GM23338 (cell line): ENCODE data around the gene MYO1E. TPM values are rescaled to one million over a fixed set of nuclear protein-coding genes. Genes with fewer than 3 reads are reported as not detected.

Source experiments
- ATAC-seq: fragments of 200-7000 bp; cut with Tn5 transposase; 3 replicates; pipeline ENCODE4 v1.9.1; 2020
- DNase-seq: peaks from one replicate; pipeline ENCODE4 v3.0.0-alpha.2; 2015; ENCODE audit warnings: low spot score
- H2AFZ ChIP-seq: fragments of 200-600 bp; sonication (generic); 2 replicates; pipeline ENCODE4 v1.8.0; 2016; ENCODE audit warnings: antibody characterized with exemption, mild to moderate bottlenecking, moderate library complexity
- H3F3A ChIP-seq: fragments of 200-600 bp; sonication (generic); replicated peaks from 2 replicates; pipeline ENCODE4 v1.8.0; 2017; ENCODE audit warnings: antibody characterized with exemption, mixed run types, low read depth
- H3K27ac ChIP-seq: fragments of 200-600 bp; sonication (generic); 2 replicates; pipeline ENCODE4 v1.6.1; 2016; ENCODE audit warnings: low read depth
- H3K27me3 ChIP-seq: fragments of 200-600 bp; sonication (generic); 2 replicates; pipeline ENCODE4 v1.8.0; 2016; ENCODE audit warnings: mild to moderate bottlenecking, mixed run types, moderate library complexity; ENCODE audit not compliant: insufficient read depth
- H3K36me3 ChIP-seq: fragments of 200-600 bp; sonication (generic); 2 replicates; pipeline ENCODE4 v1.8.0; 2016; ENCODE audit warnings: mild to moderate bottlenecking; ENCODE audit not compliant: insufficient read depth
- H3K4me1 ChIP-seq: fragments of 200-600 bp; sonication (generic); 2 replicates; pipeline ENCODE4 v1.8.0; 2016; ENCODE audit warnings: mild to moderate bottlenecking, moderate library complexity; ENCODE audit not compliant: insufficient read depth
- H3K4me2 ChIP-seq: fragments of 200-600 bp; sonication (generic); 2 replicates; pipeline ENCODE4 v1.7.1; 2017; ENCODE audit warnings: mixed run types
- H3K4me3 ChIP-seq: fragments of 200-600 bp; sonication (generic); 2 replicates; pipeline ENCODE4 v1.6.1; 2016; ENCODE audit warnings: mixed run types
- H3K79me2 ChIP-seq: fragments of 200-600 bp; sonication (generic); replicated peaks from 2 replicates; pipeline ENCODE4 v1.8.0; 2017; ENCODE audit warnings: mild to moderate bottlenecking; ENCODE audit not compliant: insufficient read depth
- H3K9me2 ChIP-seq: fragments of 200-600 bp; sonication (generic); 2 replicates; pipeline ENCODE4 v1.8.0; 2017; ENCODE audit not compliant: insufficient read depth
- H4K20me1 ChIP-seq: fragments of 200-600 bp; sonication (generic); replicated peaks from 2 replicates; pipeline ENCODE4 v1.8.0; 2017; ENCODE audit warnings: mild to moderate bottlenecking; ENCODE audit not compliant: insufficient read depth
- H3K27ac Mint-ChIP-seq: 2 replicates; pipeline ENCODE4 v1.8.0; 2020; ENCODE audit warnings: inconsistent platforms, mild to moderate bottlenecking, moderate library complexity, mixed read lengths
- H3K27me3 Mint-ChIP-seq: 3 replicates; pipeline ENCODE4 v1.8.0; 2022; ENCODE audit warnings: low read depth, mild to moderate bottlenecking, moderate library complexity, mixed read lengths, inconsistent platforms; ENCODE audit not compliant: insufficient read depth, poor library complexity
- H3K36me3 Mint-ChIP-seq: 3 replicates; pipeline ENCODE4 v1.8.0; 2021; ENCODE audit warnings: low read depth, mild to moderate bottlenecking, inconsistent platforms, moderate library complexity, mixed read lengths
- H3K4me1 Mint-ChIP-seq: 3 replicates; pipeline ENCODE4 v1.8.0; 2020; ENCODE audit warnings: mild to moderate bottlenecking, inconsistent platforms, mixed read lengths
- H3K4me3 Mint-ChIP-seq: 3 replicates; pipeline ENCODE4 v1.8.0; 2021; ENCODE audit warnings: moderate library complexity, mild to moderate bottlenecking, inconsistent platforms, mixed read lengths
- H3K9me3 Mint-ChIP-seq: 3 replicates; pipeline ENCODE4 v1.8.0; 2020; ENCODE audit warnings: moderate library complexity, mild to moderate bottlenecking, inconsistent platforms, mixed read lengths
- CREB1 ChIP-seq: fragments of 250-450 bp; sonication (Bioruptor Pico); IDR thresholded peaks from 2 replicates; pipeline ENCODE4 v1.5.0; 2020; ENCODE audit warnings: low read depth, mild to moderate bottlenecking, moderate library complexity
- ETS1 ChIP-seq: IDR thresholded peaks from 2 replicates; pipeline ENCODE4 v1.6.1; 2016; ENCODE audit warnings: antibody characterized with exemption
- EZH2 ChIP-seq: fragments of 200-600 bp; sonication (generic); IDR thresholded peaks from one replicate; pipeline ENCODE4 v1.8.0; 2017; ENCODE audit warnings: antibody characterized with exemption, mild to moderate bottlenecking, low read depth; ENCODE audit not compliant: unreplicated experiment
- EZH2phosphoT487 ChIP-seq: fragments of 200-600 bp; sonication (generic); IDR thresholded peaks from one replicate; pipeline ENCODE4 v1.8.1; 2018; ENCODE audit warnings: antibody characterized with exemption; ENCODE audit not compliant: unreplicated experiment
- JUNB ChIP-seq: IDR thresholded peaks from one replicate; pipeline ENCODE4 v1.6.1; 2016; ENCODE audit warnings: antibody characterized with exemption; ENCODE audit not compliant: unreplicated experiment
- NANOG ChIP-seq: IDR thresholded peaks from 2 replicates; pipeline ENCODE4 v1.6.1; 2016; ENCODE audit warnings: antibody characterized with exemption, borderline replicate concordance
- POLR2AphosphoS5 ChIP-seq: IDR thresholded peaks from 2 replicates; pipeline ENCODE4 v1.6.1; 2016; ENCODE audit warnings: antibody characterized with exemption, low read depth
- STAT1 ChIP-seq: IDR thresholded peaks from one replicate; pipeline ENCODE4 v1.6.1; 2016; ENCODE audit warnings: antibody characterized with exemption; ENCODE audit not compliant: unreplicated experiment
- ZNF114 ChIP-seq: fragments of 250-450 bp; sonication (Bioruptor Pico); IDR thresholded peaks from 2 replicates; pipeline ENCODE4 v1.5.0; 2020; ENCODE audit warnings: mild to moderate bottlenecking, moderate library complexity
- ZNF331 ChIP-seq: fragments of 250-450 bp; sonication (Bioruptor Pico); IDR thresholded peaks from 2 replicates; pipeline ENCODE4 v1.5.0; 2020; ENCODE audit warnings: low read depth, mild to moderate bottlenecking, moderate library complexity
- polyA plus RNA-seq: library from polyadenylated mRNA; unstranded; fragments of >200 nt; fragmentation: Nextera tagmentation; extraction: Ambion mirVana; gene quantifications from 2 replicates; pipeline ENCODE4 v1.2.1, GENCODE V29; 2016
- total RNA-seq: library from RNA; depleted of rRNA; stranded (reverse); fragments of >200 nt; shearing (Covaris generic); gene quantifications from 2 replicates; pipeline ENCODE4 v1.2.3, GENCODE V29; 2014
- TF ChIP-seq, protein P1 (sequence below): fragments of 250-450 bp; sonication (Bioruptor Pico); IDR thresholded peaks from 2 replicates; pipeline ENCODE4 v1.5.0; 2020; ENCODE audit warnings: mild to moderate bottlenecking, moderate library complexity
- TF ChIP-seq, protein P2 (sequence below): IDR thresholded peaks from one replicate; pipeline ENCODE4 v1.6.1; 2018; ENCODE audit warnings: antibody characterized with exemption; ENCODE audit not compliant: unreplicated experiment
- TF ChIP-seq, protein P3 (sequence below), 2 experiments: fragments of 200-600 bp in 1 of 2; sonication (generic) in 1 of 2; conservative IDR thresholded peaks; 2 replicates each; pipeline versions ENCODE4 v1.5.1 to v1.6.1; 2016 to 2017; ENCODE audit warnings: antibody characterized with exemption in 2 of 2, low read depth in 2 of 2, mild to moderate bottlenecking in 2 of 2, moderate library complexity in 1 of 2

Gene MYO1E
- total and polyA plus RNA-seq, 2 experiments from 2014 or later, result 68.3 to 131 TPM

DNA sequence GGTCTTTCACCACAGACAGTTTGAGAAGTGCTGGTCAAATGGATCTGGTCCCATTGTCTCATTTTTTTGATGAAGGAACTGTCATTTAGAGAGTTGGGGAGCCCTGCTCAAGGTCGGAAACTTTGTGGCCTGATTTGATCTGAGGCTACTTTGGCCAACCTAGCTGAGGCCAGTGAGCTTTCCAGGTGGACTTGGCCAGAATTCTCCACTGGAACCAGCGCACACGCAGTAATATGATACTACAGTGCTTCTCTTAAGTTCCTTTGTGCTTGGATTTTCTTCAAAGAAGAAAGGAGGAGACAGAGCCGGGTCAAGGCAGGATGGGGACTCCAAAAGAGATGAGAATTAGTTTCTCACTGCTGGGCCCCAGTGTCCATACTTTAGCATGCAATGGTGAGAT, 217.2 kb downstream of the MYO1E start (continued):
- no peak for TF ChIP-seq ETS1
- no peak for TF ChIP-seq POLR2AphosphoS5
- TF ChIP-seq EZH2, result no peak
- TF ChIP-seq EZH2phosphoT487, result no peak

DNA sequence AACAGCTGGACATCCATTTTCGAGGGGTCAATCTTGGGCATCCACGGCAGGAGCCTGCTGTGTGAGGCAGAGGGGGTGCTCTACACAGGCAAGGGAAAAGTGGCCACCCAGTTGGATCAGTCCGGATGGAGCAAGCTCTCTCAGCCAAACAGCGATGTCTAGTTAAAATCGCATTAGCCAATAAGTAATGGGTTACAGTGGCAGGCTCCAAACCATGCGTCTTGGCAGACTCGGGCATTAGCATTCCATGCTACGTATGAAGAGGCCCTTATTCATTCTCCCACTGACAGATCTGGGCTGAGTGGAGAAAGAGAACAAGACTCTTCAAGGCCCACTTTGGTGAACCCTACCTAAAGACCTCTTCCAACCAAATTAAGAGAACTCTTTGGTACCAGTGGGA, 218.4 kb downstream of the MYO1E start:
- H3F3A ChIP-seq, result no peaks in the 10 kb centered on the region
- peaks cover under 1% of the 10 kb centered on the region; the same call in 1 of the 2 replicates for H3K4me1 ChIP-seq
- peaks cover 57% of the 10 kb centered on the region for H3K36me3 Mint-ChIP-seq
- ATAC-seq (no peak), DNase-seq (no peak)
- H3K27ac ChIP-seq, result no peak overlapping the region
- no peaks in the 10 kb centered on the region for H3K9me2 ChIP-seq
- no peak overlapping the region for H3K4me3 ChIP-seq
- H3K27me3 ChIP-seq, result no peaks in the 10 kb centered on the region
- H3K9me3 Mint-ChIP-seq, result no peaks in the 10 kb centered on the region
- H3K27me3 Mint-ChIP-seq, result peaks cover 10% of the 10 kb centered on the region
- H3K4me2 ChIP-seq, result no peak overlapping the region
- no peak overlapping the region for H2AFZ ChIP-seq
- no peak overlapping the region for H3K4me3 Mint-ChIP-seq
- no peaks in the 10 kb centered on the region for H3K79me2 ChIP-seq
- H3K27ac Mint-ChIP-seq, result no peak overlapping the region
- H3K36me3 ChIP-seq, result peaks cover 24% of the 10 kb centered on the region
- H3K4me1 Mint-ChIP-seq, result peaks cover 3% of the 10 kb centered on the region
- H4K20me1 ChIP-seq, result no peaks in the 10 kb centered on the region; the same call in none of the 2 replicates
- TF ChIP-seq, protein P1, sequence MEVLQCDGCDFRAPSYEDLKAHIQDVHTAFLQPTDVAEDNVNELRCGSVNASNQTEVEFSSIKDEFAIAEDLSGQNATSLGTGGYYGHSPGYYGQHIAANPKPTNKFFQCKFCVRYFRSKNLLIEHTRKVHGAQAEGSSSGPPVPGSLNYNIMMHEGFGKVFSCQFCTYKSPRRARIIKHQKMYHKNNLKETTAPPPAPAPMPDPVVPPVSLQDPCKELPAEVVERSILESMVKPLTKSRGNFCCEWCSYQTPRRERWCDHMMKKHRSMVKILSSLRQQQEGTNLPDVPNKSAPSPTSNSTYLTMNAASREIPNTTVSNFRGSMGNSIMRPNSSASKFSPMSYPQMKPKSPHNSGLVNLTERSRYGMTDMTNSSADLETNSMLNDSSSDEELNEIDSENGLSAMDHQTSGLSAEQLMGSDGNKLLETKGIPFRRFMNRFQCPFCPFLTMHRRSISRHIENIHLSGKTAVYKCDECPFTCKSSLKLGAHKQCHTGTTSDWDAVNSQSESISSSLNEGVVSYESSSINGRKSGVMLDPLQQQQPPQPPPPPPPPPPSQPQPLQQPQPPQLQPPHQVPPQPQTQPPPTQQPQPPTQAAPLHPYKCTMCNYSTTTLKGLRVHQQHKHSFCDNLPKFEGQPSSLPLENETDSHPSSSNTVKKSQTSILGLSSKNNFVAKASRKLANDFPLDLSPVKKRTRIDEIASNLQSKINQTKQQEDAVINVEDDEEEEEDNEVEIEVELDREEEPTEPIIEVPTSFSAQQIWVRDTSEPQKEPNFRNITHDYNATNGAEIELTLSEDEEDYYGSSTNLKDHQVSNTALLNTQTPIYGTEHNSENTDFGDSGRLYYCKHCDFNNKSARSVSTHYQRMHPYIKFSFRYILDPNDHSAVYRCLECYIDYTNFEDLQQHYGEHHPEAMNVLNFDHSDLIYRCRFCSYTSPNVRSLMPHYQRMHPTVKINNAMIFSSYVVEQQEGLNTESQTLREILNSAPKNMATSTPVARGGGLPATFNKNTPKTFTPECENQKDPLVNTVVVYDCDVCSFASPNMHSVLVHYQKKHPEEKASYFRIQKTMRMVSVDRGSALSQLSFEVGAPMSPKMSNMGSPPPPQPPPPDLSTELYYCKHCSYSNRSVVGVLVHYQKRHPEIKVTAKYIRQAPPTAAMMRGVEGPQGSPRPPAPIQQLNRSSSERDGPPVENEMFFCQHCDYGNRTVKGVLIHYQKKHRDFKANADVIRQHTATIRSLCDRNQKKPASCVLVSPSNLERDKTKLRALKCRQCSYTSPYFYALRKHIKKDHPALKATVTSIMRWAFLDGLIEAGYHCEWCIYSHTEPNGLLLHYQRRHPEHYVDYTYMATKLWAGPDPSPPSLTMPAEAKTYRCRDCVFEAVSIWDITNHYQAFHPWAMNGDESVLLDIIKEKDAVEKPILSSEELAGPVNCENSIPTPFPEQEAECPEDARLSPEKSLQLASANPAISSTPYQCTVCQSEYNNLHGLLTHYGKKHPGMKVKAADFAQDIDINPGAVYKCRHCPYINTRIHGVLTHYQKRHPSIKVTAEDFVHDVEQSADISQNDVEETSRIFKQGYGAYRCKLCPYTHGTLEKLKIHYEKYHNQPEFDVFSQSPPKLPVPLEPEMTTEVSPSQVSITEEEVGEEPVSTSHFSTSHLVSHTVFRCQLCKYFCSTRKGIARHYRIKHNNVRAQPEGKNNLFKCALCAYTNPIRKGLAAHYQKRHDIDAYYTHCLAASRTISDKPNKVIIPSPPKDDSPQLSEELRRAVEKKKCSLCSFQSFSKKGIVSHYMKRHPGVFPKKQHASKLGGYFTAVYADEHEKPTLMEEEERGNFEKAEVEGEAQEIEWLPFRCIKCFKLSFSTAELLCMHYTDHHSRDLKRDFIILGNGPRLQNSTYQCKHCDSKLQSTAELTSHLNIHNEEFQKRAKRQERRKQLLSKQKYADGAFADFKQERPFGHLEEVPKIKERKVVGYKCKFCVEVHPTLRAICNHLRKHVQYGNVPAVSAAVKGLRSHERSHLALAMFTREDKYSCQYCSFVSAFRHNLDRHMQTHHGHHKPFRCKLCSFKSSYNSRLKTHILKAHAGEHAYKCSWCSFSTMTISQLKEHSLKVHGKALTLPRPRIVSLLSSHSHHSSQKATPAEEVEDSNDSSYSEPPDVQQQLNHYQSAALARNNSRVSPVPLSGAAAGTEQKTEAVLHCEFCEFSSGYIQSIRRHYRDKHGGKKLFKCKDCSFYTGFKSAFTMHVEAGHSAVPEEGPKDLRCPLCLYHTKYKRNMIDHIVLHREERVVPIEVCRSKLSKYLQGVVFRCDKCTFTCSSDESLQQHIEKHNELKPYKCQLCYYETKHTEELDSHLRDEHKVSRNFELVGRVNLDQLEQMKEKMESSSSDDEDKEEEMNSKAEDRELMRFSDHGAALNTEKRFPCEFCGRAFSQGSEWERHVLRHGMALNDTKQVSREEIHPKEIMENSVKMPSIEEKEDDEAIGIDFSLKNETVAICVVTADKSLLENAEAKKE (CRISPR knock-in tag), result no peak
- TF ChIP-seq NANOG (no peak), CREB1 (no peak), STAT1 (no peak), EZH2 (no peak), ZNF331 (CRISPR knock-in tag) (no peak), POLR2AphosphoS5 (no peak), JUNB (no peak), ZNF114 (CRISPR knock-in tag) (no peak)
- TF ChIP-seq, protein P2, sequence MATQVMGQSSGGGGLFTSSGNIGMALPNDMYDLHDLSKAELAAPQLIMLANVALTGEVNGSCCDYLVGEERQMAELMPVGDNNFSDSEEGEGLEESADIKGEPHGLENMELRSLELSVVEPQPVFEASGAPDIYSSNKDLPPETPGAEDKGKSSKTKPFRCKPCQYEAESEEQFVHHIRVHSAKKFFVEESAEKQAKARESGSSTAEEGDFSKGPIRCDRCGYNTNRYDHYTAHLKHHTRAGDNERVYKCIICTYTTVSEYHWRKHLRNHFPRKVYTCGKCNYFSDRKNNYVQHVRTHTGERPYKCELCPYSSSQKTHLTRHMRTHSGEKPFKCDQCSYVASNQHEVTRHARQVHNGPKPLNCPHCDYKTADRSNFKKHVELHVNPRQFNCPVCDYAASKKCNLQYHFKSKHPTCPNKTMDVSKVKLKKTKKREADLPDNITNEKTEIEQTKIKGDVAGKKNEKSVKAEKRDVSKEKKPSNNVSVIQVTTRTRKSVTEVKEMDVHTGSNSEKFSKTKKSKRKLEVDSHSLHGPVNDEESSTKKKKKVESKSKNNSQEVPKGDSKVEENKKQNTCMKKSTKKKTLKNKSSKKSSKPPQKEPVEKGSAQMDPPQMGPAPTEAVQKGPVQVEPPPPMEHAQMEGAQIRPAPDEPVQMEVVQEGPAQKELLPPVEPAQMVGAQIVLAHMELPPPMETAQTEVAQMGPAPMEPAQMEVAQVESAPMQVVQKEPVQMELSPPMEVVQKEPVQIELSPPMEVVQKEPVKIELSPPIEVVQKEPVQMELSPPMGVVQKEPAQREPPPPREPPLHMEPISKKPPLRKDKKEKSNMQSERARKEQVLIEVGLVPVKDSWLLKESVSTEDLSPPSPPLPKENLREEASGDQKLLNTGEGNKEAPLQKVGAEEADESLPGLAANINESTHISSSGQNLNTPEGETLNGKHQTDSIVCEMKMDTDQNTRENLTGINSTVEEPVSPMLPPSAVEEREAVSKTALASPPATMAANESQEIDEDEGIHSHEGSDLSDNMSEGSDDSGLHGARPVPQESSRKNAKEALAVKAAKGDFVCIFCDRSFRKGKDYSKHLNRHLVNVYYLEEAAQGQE, result no peak
- TF ChIP-seq, protein P3, sequence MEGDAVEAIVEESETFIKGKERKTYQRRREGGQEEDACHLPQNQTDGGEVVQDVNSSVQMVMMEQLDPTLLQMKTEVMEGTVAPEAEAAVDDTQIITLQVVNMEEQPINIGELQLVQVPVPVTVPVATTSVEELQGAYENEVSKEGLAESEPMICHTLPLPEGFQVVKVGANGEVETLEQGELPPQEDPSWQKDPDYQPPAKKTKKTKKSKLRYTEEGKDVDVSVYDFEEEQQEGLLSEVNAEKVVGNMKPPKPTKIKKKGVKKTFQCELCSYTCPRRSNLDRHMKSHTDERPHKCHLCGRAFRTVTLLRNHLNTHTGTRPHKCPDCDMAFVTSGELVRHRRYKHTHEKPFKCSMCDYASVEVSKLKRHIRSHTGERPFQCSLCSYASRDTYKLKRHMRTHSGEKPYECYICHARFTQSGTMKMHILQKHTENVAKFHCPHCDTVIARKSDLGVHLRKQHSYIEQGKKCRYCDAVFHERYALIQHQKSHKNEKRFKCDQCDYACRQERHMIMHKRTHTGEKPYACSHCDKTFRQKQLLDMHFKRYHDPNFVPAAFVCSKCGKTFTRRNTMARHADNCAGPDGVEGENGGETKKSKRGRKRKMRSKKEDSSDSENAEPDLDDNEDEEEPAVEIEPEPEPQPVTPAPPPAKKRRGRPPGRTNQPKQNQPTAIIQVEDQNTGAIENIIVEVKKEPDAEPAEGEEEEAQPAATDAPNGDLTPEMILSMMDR (conservative IDR thresholded peaks at IDR 0.05; ENCODE audit: low read depth in 2 of 2), result no peak
